Neural crest cell (in vitro differentiated cells): ENCODE measurements around the gene ADSS2. TPM values are rescaled to one million over a fixed set of nuclear protein-coding genes. Genes with fewer than 3 reads are reported as not detected.
A peak's percentile ranks its signal among the peaks of the same experiment; 100 is the strongest.

Experiments used
- DNase-seq: peaks from one replicate; pipeline ENCODE4 v3.0.0; 2021; ENCODE audit warnings: low read depth, mixed read lengths, low spot score
- H3K27ac Mint-ChIP-seq: one replicate; pipeline ENCODE4 v1.8.0; 2021; ENCODE audit warnings: mild to moderate bottlenecking, mixed read lengths; ENCODE audit not compliant: unreplicated experiment
- H3K27me3 Mint-ChIP-seq: 2 replicates; pipeline ENCODE4 v1.8.0; 2021; ENCODE audit warnings: low read depth, mild to moderate bottlenecking, mixed read lengths
- H3K36me3 Mint-ChIP-seq: 2 replicates; pipeline ENCODE4 v1.8.0; 2021; ENCODE audit warnings: low read depth, mild to moderate bottlenecking, mixed read lengths
- H3K4me1 Mint-ChIP-seq: 2 replicates; pipeline ENCODE4 v1.8.0; 2021; ENCODE audit warnings: mixed read lengths
- H3K4me3 Mint-ChIP-seq: one replicate; pipeline ENCODE4 v1.8.0; 2021; ENCODE audit warnings: mild to moderate bottlenecking, mixed read lengths
- H3K9me3 Mint-ChIP-seq: 2 replicates; pipeline ENCODE4 v1.8.0; 2021; ENCODE audit warnings: mixed read lengths
- CTCF ChIP-seq: fragments of 200-600 bp; sonication (generic); conservative IDR thresholded peaks from 2 replicates; pipeline ENCODE4 v1.5.0; 2021; ENCODE audit warnings: antibody characterized with exemption, mild to moderate bottlenecking
- total RNA-seq: library from RNA; stranded (reverse); gene quantifications from 2 replicates; pipeline ENCODE4 v1.2.1, GENCODE V29; 2021

Gene ADSS2
- total RNA-seq, 1 donor from 2014 or later = 66.2 TPM

DNA sequence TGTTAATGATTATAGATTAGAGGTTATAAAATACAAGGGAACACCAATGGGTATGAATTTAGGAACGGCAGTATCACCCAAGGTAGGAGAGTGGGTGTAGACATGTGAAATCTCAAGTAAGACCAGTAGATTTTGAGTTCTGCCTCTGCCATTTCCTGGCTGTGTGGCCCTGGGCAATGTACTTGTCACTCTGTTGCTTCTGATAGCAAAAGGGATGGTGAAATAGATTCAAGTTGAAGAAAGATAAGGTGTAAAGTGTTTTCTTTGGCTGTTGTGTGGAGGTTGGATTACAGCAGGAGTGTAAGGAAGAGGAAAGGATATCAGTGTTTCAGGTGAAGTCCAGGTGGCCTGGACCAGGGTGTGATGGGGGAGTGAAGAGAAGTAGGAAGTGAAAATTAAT, 64.3 kb downstream of the ADSS2 start:
- no peak for TF ChIP-seq CTCF
- Mint-ChIP-seq H3K27ac (no peak overlapping the region), H3K27me3 (no peaks in the 10 kb centered on the region), H3K4me1 (no peaks in the 10 kb centered on the region), H3K36me3 (peaks cover 3% of the 10 kb centered on the region), H3K4me3 (no peak overlapping the region), H3K9me3 (no peaks in the 10 kb centered on the region)
- DNase-seq = no peak

DNA sequence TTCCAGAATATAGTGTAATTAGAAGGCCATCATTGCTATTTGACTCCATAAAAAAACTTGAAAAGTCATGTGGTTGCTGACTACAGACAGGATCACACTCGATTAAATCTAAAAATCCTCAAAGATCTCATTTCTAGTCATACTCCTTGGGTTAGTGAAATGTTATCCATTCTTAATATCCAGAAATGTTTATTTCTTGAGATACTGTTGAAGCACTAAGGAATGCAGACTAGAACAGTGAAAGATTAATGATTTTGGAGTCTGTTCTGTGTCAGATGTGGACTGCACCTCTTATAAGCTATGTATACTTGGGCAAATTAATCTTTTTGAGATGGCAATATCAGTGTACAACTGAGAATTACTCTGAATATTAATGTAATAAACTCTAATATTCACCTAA, 65.1 kb downstream of the ADSS2 start:
- H3K4me1 Mint-ChIP-seq = no peaks in the 10 kb centered on the region
- no peaks in the 10 kb centered on the region for H3K36me3 Mint-ChIP-seq
- no peak for DNase-seq
- no peak overlapping the region for H3K27ac Mint-ChIP-seq
- H3K4me3 Mint-ChIP-seq = no peak overlapping the region
- H3K9me3 Mint-ChIP-seq = no peaks in the 10 kb centered on the region
- H3K27me3 Mint-ChIP-seq = no peaks in the 10 kb centered on the region
- TF ChIP-seq CTCF = no peak

DNA sequence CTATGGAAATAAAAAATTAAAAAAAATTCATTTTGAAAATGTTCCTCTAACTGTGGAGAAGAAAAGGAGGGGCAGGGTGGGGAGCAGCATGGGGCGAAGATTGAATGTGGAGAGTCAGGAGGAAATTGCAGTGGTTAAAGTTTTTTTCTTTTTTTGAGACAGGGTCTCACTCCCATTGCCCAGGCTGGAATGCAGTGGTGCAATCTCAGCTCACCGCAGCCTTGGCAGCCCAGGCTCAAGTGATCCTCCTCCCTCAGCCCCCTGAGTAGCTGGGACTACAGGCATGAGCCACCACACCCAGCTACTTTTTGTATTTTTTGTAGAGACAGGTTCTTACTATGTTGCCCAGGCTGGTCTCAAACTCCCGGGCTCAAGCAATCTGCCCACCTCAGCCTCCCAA, 67.6 kb downstream of the ADSS2 start:
- H3K4me3 Mint-ChIP-seq = no peak overlapping the region
- no peak overlapping the region for H3K27ac Mint-ChIP-seq
- no peaks in the 10 kb centered on the region for H3K4me1 Mint-ChIP-seq
- no peaks in the 10 kb centered on the region for H3K27me3 Mint-ChIP-seq
- H3K9me3 Mint-ChIP-seq = no peaks in the 10 kb centered on the region
- no peak for DNase-seq
- no peaks in the 10 kb centered on the region for H3K36me3 Mint-ChIP-seq
- TF ChIP-seq CTCF = no peak

GRCh38 chr1:244383278-244383884, 68.3 kb downstream of the ADSS2 start:
- H3K4me1 Mint-ChIP-seq = no peaks in the 10 kb centered on the region
- H3K27me3 Mint-ChIP-seq = no peaks in the 10 kb centered on the region
- no peak overlapping the region for H3K4me3 Mint-ChIP-seq
- H3K36me3 Mint-ChIP-seq = no peaks in the 10 kb centered on the region
- peak; percentile 28 for TF ChIP-seq CTCF
- no peak for DNase-seq
- H3K27ac Mint-ChIP-seq = no peak overlapping the region
- H3K9me3 Mint-ChIP-seq = no peaks in the 10 kb centered on the region

DNA sequence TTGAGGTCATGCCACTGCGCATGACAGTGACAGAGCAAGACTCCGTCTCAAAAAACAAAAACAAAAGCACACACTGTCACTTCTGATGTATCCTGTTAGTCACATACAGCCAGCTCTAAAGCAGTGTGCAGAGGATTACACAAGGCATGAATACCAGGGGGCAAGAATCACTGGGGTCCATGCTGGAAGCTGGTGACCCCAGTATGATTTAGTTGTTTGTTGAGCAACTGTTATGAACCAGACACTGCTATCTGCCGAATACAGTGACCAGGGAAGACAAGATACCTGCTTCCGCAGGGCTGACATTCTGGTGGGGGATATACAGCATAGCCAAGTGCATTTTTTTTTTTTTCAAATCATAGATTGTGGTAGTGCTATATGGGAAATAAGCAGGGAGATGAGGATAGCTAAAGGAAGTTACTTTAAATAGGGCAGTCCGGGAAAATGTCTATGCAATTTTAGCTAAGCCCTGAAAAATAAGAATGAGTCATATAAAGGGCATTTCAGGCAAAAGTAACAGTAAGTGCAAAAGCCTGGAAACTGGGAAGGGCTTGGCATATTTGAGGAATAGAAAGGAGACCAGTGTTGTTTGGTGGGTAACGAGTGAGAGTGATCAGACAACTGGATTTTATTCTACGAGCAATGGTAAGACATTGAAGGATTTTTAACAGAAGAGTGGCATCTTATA, 69.7 kb downstream of the ADSS2 start:
- Mint-ChIP-seq H3K36me3 (no peaks in the 10 kb centered on the region), H3K27me3 (no peaks in the 10 kb centered on the region), H3K9me3 (no peaks in the 10 kb centered on the region), H3K27ac (peak overlapping the region; percentile 59), H3K4me1 (no peaks in the 10 kb centered on the region), H3K4me3 (no peak overlapping the region)
- no peak for TF ChIP-seq CTCF
- no peak for DNase-seq
